Left colon (tissue), 2 donors: ENCODE data around the gene ZNF280A. TPM values are rescaled to one million over a fixed set of nuclear protein-coding genes. Genes with fewer than 3 reads are reported as not detected.

ENCODE experiments used
- ATAC-seq: fragments of 200-7000 bp; cut with Tn5 transposase; one replicate; pipeline ENCODE4 v1.9.1; 2020; ENCODE audit warnings: mild to moderate bottlenecking, moderate library complexity
- DNase-seq, 2 donors: peaks; one replicate each; pipeline ENCODE4 v3.0.0-alpha.2; 2020
- intact Hi-C, 2 donors: fragments of 100-400 bp; cut with DNase I in 1 of 2; cut with micrococcal nuclease in 1 of 2; formaldehyde crosslinking; loops; one replicate each; pipeline versions ENCODE4 v1.11.2 to v1.14.0; 2022; cut with DNase I, micrococcal nuclease
- long read RNA-seq: library from polyadenylated mRNA; unstranded; transcript quantifications from one replicate; pipeline ENCODE4 v2.0.0, GENCODE V29; 2021
- total RNA-seq, 2 donors: library from RNA; stranded (reverse); fragmentation: NEBNext Ultra II Directional; extraction: Animal tissue kit (Norgen Biotek cat#: 25700); gene quantifications; one replicate each; pipeline ENCODE4 v1.2.1, GENCODE V29; 2021
- donor health status: DM: no; HTN: no; CAD: no.
- donor health status: DM: yes; HTN: yes; CAD: no.

ZNF280A gene
- not detected for total RNA-seq
- long read RNA-seq, result 0 reads

- ATAC-seq, result no peak
- DNase-seq, result no peak
- intact Hi-C loops, result no loop called here
These were observed at the start of gene ZNF280A for GRCh38 chr22:22520020-22520656. TSS of gene ZNF280A (minus strand) at chr22:22520270. CDS start at chr22:22515630, 4,640 bp downstream.

GRCh38 chr22:22569218-22569617 is 49.1 kb upstream of the ZNF280A start:
- intact Hi-C loops, result no loop called here
- ATAC-seq (no peak), DNase-seq (no peak)

GRCh38 chr22:22565981-22566380 is 45.9 kb upstream of the ZNF280A start:
- ATAC-seq, result no peak
- no peak for DNase-seq
- intact Hi-C loops, result no loop called here

GRCh38 chr22:22558972-22559603 is 39.0 kb upstream of the ZNF280A start, which contains the start of gene PRAME:
TSS of gene PRAME (minus strand) at chr22:22559265. CDS start at chr22:22556832, 2,433 bp downstream.
- ATAC-seq (peak; percentile 78), DNase-seq (peak; percentile 44 to 77)
- intact Hi-C loops, result no loop called here

- no peak for ATAC-seq
- no peak for DNase-seq
- intact Hi-C loops, result no loop called here
These were observed 38.3 kb upstream of the ZNF280A start for GRCh38 chr22:22558071-22558971.

- intact Hi-C loops, result no loop called here
- DNase-seq, result no peak
- ATAC-seq, result no peak
These were observed 37.2 kb upstream of the ZNF280A start for GRCh38 chr22:22556995-22557925.

GRCh38 chr22:22556578-22556977 is 36.5 kb upstream of the ZNF280A start:
- DNase-seq, result no peak
- intact Hi-C loops, result no loop called here
- ATAC-seq, result no peak

GRCh38 chr22:22555596-22555995 is 35.5 kb upstream of the ZNF280A start:
- intact Hi-C loops, result no loop called here
- ATAC-seq (no peak), DNase-seq (no peak)

GRCh38 chr22:22554587-22555284 is 34.7 kb upstream of the ZNF280A start:
- no peak for DNase-seq

GRCh38 chr22:22553735-22554586 is 33.9 kb upstream of the ZNF280A start:
- ATAC-seq, result no peak
- DNase-seq, result no peak
- intact Hi-C loops, result no loop called here

More at GRCh38 chr22:22554587-22555284, 34.7 kb upstream of the ZNF280A start:
- no peak for ATAC-seq
- intact Hi-C loops, result no loop called here

GRCh38 chr22:22553141-22553540 is 33.1 kb upstream of the ZNF280A start:
- no peak for ATAC-seq

GRCh38 chr22:22552630-22553029 is 32.6 kb upstream of the ZNF280A start:
- intact Hi-C loops, result no loop called here
- no peak for ATAC-seq
- no peak for DNase-seq

More at GRCh38 chr22:22553141-22553540, 33.1 kb upstream of the ZNF280A start:
- intact Hi-C loops, result no loop called here
- no peak for DNase-seq

GRCh38 chr22:22550789-22551434 is 30.8 kb upstream of the ZNF280A start:
- intact Hi-C loops, result no loop called here
- no peak for ATAC-seq
- no peak for DNase-seq

GRCh38 chr22:22548910-22549309 is 28.8 kb upstream of the ZNF280A start:
- ATAC-seq (no peak), DNase-seq (no peak)
- intact Hi-C loops, result no loop called here

GRCh38 chr22:22548317-22548716 is 28.2 kb upstream of the ZNF280A start:
- intact Hi-C loops, result no loop called here
- no peak for DNase-seq
- ATAC-seq, result no peak

- intact Hi-C loops, result no loop called here
- no peak for ATAC-seq
- no peak for DNase-seq
These were observed 27.7 kb upstream of the ZNF280A start for GRCh38 chr22:22547692-22548300.
